Rectal smooth muscle tissue (tissue), 1 donor: Measurements from ENCODE around the gene TMEM14B.
"Not testable (repeated sequence)": the region's sequence is repeated elsewhere in the genome, so short reads cannot be mapped to it uniquely, and the experiment has no call there.

Experiments used
- H3K27ac ChIP-seq: one replicate; pipeline ENCODE4 v1.7.0; 2013; ENCODE audit warnings: low read depth, low read length, inconsistent platforms
- H3K27me3 ChIP-seq: one replicate; pipeline ENCODE4 v1.7.0; 2013; ENCODE audit warnings: low read length; ENCODE audit not compliant: control insufficient read depth, insufficient read depth
- H3K36me3 ChIP-seq: one replicate; pipeline ENCODE4 v1.7.0; 2013; ENCODE audit warnings: low read length; ENCODE audit not compliant: control insufficient read depth, insufficient read depth
- H3K4me1 ChIP-seq: one replicate; pipeline ENCODE4 v1.7.0; 2013; ENCODE audit warnings: low read length; ENCODE audit not compliant: control insufficient read depth, insufficient read depth
- H3K4me3 ChIP-seq: one replicate; pipeline ENCODE4 v1.7.0; 2013; ENCODE audit warnings: low read length
- H3K9ac ChIP-seq: one replicate; pipeline ENCODE4 v1.7.0; 2013; ENCODE audit warnings: low read length

The TMEM14B gene

GRCh38 chr6:10751757-10752156 lies 4.2 kb downstream of the TMEM14B start:
- H3K27me3 ChIP-seq, H3K27ac ChIP-seq, H3K4me3 ChIP-seq, H3K4me1 ChIP-seq, H3K9ac ChIP-seq: not testable (repeated sequence)
- H3K36me3 ChIP-seq = peaks cover 15% of the 10 kb centered on the region

GRCh38 chr6:10756085-10756484 lies 8.5 kb downstream of the TMEM14B start:
- Histone ChIP-seq H3K36me3 (peaks cover 10% of the 10 kb centered on the region), H3K9ac (no peak overlapping the region), H3K27ac (no peak overlapping the region), H3K4me3 (no peak overlapping the region), H3K27me3 (no peaks in the 10 kb centered on the region), H3K4me1 (no peaks in the 10 kb centered on the region)

- Histone ChIP-seq H3K4me1 (no peaks in the 10 kb centered on the region), H3K9ac (no peak overlapping the region), H3K4me3 (no peak overlapping the region), H3K27me3 (no peaks in the 10 kb centered on the region), H3K27ac (no peak overlapping the region), H3K36me3 (no peaks in the 10 kb centered on the region)
Observed at GRCh38 chr6:10759312-10759839, 11.8 kb downstream of the TMEM14B start.

GRCh38 chr6:10759884-10760329 lies 12.3 kb downstream of the TMEM14B start:
- Histone ChIP-seq H3K9ac (no peak overlapping the region), H3K27ac (no peak overlapping the region), H3K27me3 (no peaks in the 10 kb centered on the region), H3K36me3 (no peaks in the 10 kb centered on the region), H3K4me1 (no peaks in the 10 kb centered on the region), H3K4me3 (no peak overlapping the region)

- no peak overlapping the region for H3K9ac ChIP-seq
- no peaks in the 10 kb centered on the region for H3K4me1 ChIP-seq
- H3K27ac ChIP-seq = no peak overlapping the region
- H3K36me3 ChIP-seq = no peaks in the 10 kb centered on the region
- H3K4me3 ChIP-seq = no peak overlapping the region
- no peaks in the 10 kb centered on the region for H3K27me3 ChIP-seq
Observed at GRCh38 chr6:10763006-10763405, 15.4 kb downstream of the TMEM14B start.

GRCh38 chr6:10769419-10769818 lies 21.8 kb downstream of the TMEM14B start:
- H3K27ac ChIP-seq = no peak overlapping the region
- H3K36me3 ChIP-seq = peaks cover 6% of the 10 kb centered on the region
- no peak overlapping the region for H3K4me3 ChIP-seq
- H3K9ac ChIP-seq = no peak overlapping the region
- H3K27me3 ChIP-seq = no peaks in the 10 kb centered on the region
- no peaks in the 10 kb centered on the region for H3K4me1 ChIP-seq

- Histone ChIP-seq H3K27me3 (no peaks in the 10 kb centered on the region), H3K36me3 (peaks cover 8% of the 10 kb centered on the region), H3K27ac (no peak overlapping the region), H3K9ac (no peak overlapping the region), H3K4me1 (no peaks in the 10 kb centered on the region), H3K4me3 (no peak overlapping the region)
Observed at GRCh38 chr6:10771371-10771894, 23.8 kb downstream of the TMEM14B start.

GRCh38 chr6:10778230-10778629 lies 30.6 kb downstream of the TMEM14B start:
- Histone ChIP-seq H3K27ac (no peak overlapping the region), H3K4me3 (no peak overlapping the region), H3K36me3 (peaks cover 2% of the 10 kb centered on the region), H3K9ac (no peak overlapping the region), H3K27me3 (no peaks in the 10 kb centered on the region), H3K4me1 (no peaks in the 10 kb centered on the region)

- H3K27ac ChIP-seq = no peak overlapping the region
- H3K4me1 ChIP-seq = no peaks in the 10 kb centered on the region
- no peak overlapping the region for H3K9ac ChIP-seq
- no peak overlapping the region for H3K4me3 ChIP-seq
- no peaks in the 10 kb centered on the region for H3K27me3 ChIP-seq
- H3K36me3 ChIP-seq = peaks cover 2% of the 10 kb centered on the region
Observed at GRCh38 chr6:10779076-10779475, 31.5 kb downstream of the TMEM14B start.

GRCh38 chr6:10791673-10792072 lies 44.1 kb downstream of the TMEM14B start:
- Histone ChIP-seq H3K27ac (no peak overlapping the region), H3K4me3 (no peak overlapping the region), H3K9ac (no peak overlapping the region), H3K27me3 (no peaks in the 10 kb centered on the region), H3K4me1 (no peaks in the 10 kb centered on the region), H3K36me3 (no peaks in the 10 kb centered on the region)

GRCh38 chr6:10792101-10792500 lies 44.5 kb downstream of the TMEM14B start:
- Histone ChIP-seq H3K4me1 (no peaks in the 10 kb centered on the region), H3K27ac (no peak overlapping the region), H3K9ac (no peak overlapping the region), H3K36me3 (no peaks in the 10 kb centered on the region), H3K27me3 (no peaks in the 10 kb centered on the region), H3K4me3 (no peak overlapping the region)

GRCh38 chr6:10793035-10793434 lies 45.4 kb downstream of the TMEM14B start:
- H3K4me1 ChIP-seq = no peaks in the 10 kb centered on the region

GRCh38 chr6:10793695-10794094 lies 46.1 kb downstream of the TMEM14B start:
- Histone ChIP-seq H3K4me1 (no peaks in the 10 kb centered on the region), H3K9ac (no peak overlapping the region), H3K27me3 (no peaks in the 10 kb centered on the region)

More at GRCh38 chr6:10793035-10793434, 45.4 kb downstream of the TMEM14B start:
- H3K27ac ChIP-seq = no peak overlapping the region
- no peaks in the 10 kb centered on the region for H3K27me3 ChIP-seq
- H3K4me3 ChIP-seq = no peak overlapping the region
- H3K9ac ChIP-seq = no peak overlapping the region
- H3K36me3 ChIP-seq = no peaks in the 10 kb centered on the region

More at GRCh38 chr6:10793695-10794094, 46.1 kb downstream of the TMEM14B start:
- Histone ChIP-seq H3K4me3 (no peak overlapping the region), H3K36me3 (no peaks in the 10 kb centered on the region), H3K27ac (no peak overlapping the region)
